ENCODE data around the gene RABGEF1.

Gene RABGEF1

DNA sequence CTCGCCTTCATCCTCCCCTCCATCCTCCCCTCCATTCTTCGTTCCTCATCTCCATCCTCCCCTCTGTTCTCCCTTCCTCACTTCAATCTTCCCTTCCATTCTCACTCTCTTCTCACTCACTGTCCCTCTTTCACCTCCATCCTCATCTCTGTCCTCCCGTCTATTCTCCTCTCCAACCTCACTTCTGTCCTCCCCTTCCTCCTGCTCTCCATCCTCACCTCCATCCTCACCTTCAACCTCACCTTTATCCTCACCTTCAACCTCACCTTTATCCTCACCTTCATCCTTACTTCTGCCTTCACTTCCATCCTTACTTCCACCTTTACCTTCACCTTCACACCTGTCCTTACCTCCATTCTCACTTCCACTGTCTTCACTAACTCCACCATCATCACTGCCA, 11.3 kb upstream of the RABGEF1 start:
- no peaks in the 10 kb centered on the region for H4K20me1 ChIP-seq (ENCODE audit: insufficient read depth, low read length)
- no peak overlapping the region for H3K4me3 ChIP-seq (ENCODE audit: low read length)
- no peaks in the 10 kb centered on the region for H3K79me2 ChIP-seq (ENCODE audit: low read length)
- H3K27ac ChIP-seq (ENCODE audit: low read length): no peak overlapping the region
- peaks cover 13% of the 10 kb centered on the region for H3K4me1 ChIP-seq (ENCODE audit: low read length)
- H3K9me3 ChIP-seq (ENCODE audit: insufficient read depth, low read length): peaks cover 3% of the 10 kb centered on the region; the same call in 1 of the 2 replicates
- no peak overlapping the region for H3K4me2 ChIP-seq (ENCODE audit: low read length)
- H3K27me3 ChIP-seq (ENCODE audit: low read depth, low read length): no peaks in the 10 kb centered on the region
- TF ChIP-seq, protein P1, sequence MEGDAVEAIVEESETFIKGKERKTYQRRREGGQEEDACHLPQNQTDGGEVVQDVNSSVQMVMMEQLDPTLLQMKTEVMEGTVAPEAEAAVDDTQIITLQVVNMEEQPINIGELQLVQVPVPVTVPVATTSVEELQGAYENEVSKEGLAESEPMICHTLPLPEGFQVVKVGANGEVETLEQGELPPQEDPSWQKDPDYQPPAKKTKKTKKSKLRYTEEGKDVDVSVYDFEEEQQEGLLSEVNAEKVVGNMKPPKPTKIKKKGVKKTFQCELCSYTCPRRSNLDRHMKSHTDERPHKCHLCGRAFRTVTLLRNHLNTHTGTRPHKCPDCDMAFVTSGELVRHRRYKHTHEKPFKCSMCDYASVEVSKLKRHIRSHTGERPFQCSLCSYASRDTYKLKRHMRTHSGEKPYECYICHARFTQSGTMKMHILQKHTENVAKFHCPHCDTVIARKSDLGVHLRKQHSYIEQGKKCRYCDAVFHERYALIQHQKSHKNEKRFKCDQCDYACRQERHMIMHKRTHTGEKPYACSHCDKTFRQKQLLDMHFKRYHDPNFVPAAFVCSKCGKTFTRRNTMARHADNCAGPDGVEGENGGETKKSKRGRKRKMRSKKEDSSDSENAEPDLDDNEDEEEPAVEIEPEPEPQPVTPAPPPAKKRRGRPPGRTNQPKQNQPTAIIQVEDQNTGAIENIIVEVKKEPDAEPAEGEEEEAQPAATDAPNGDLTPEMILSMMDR (IDR thresholded peaks at IDR 0.05; ENCODE audit: low read depth, low read length): no peak
- H3K9ac ChIP-seq (ENCODE audit: low read length): no peak overlapping the region
- H2AFZ ChIP-seq (ENCODE audit: low read depth, low read length): no peak overlapping the region
- H3K36me3 ChIP-seq (replicated peaks; ENCODE audit: low read depth, low read length): peaks cover 4% of the 10 kb centered on the region

DNA sequence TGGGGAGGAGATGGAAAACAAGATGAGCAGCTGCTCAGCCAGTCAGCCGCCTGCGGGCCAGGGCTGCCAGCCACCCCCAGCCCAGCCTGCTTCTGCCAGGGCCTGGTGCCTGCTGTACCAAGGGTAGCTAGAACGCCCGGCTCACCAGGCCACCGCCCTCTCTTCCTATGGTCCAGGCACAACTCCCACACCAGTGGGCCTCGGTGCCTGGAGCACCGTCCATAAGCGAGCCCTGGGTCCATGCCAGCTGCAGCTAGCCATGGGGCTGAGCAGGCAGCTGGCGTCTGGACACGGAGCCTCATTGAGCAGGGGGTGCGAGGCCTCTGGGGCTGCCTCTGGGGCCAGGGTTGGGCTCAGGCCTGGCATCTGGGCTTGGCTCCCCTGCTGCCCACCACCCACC, 8.5 kb upstream of the RABGEF1 start:
- Histone ChIP-seq H3K4me3 (ENCODE audit: low read length) (0 out of 2 replicates have a peak overlapping the region, but pooled peaks have one; percentile 64), H3K36me3 (replicated peaks; ENCODE audit: low read depth, low read length) (peaks cover 9% of the 10 kb centered on the region), H3K27ac (ENCODE audit: low read length) (no peak overlapping the region), H3K4me2 (ENCODE audit: low read length) (peak overlapping the region; percentile 83), H4K20me1 (ENCODE audit: insufficient read depth, low read length) (no peaks in the 10 kb centered on the region), H3K9ac (ENCODE audit: low read length) (no peak overlapping the region), H3K4me1 (ENCODE audit: low read length) (peaks cover 25% of the 10 kb centered on the region), H2AFZ (ENCODE audit: low read depth, low read length) (no peak overlapping the region), H3K27me3 (ENCODE audit: low read depth, low read length) (no peaks in the 10 kb centered on the region), H3K9me3 (ENCODE audit: insufficient read depth, low read length) (no peaks in the 10 kb centered on the region), H3K79me2 (ENCODE audit: low read length) (no peaks in the 10 kb centered on the region)
- no peak for TF ChIP-seq EZH2phosphoT487 (IDR thresholded peaks at IDR 0.05; ENCODE audit: low read depth)
- TF ChIP-seq, protein P1 (IDR thresholded peaks at IDR 0.05; ENCODE audit: low read depth, low read length): no peak

GRCh38 chr7:66732439-66732838, 8.1 kb upstream of the RABGEF1 start:
- Histone ChIP-seq H3K36me3 (replicated peaks; ENCODE audit: low read depth, low read length) (peaks cover 9% of the 10 kb centered on the region), H3K4me2 (ENCODE audit: low read length) (peak overlapping the region; percentile 83), H3K9ac (ENCODE audit: low read length) (peak overlapping the region; percentile 37; the same call in 1 of the 2 replicates), H3K9me3 (ENCODE audit: insufficient read depth, low read length) (no peaks in the 10 kb centered on the region), H3K4me3 (ENCODE audit: low read length) (peak overlapping the region; percentile 64), H3K27ac (ENCODE audit: low read length) (no peak overlapping the region), H2AFZ (ENCODE audit: low read depth, low read length) (no peak overlapping the region), H3K27me3 (ENCODE audit: low read depth, low read length) (no peaks in the 10 kb centered on the region), H3K4me1 (ENCODE audit: low read length) (peaks cover 25% of the 10 kb centered on the region), H3K79me2 (ENCODE audit: low read length) (no peaks in the 10 kb centered on the region), H4K20me1 (ENCODE audit: insufficient read depth, low read length) (no peaks in the 10 kb centered on the region)
- no peak for TF ChIP-seq EZH2phosphoT487 (IDR thresholded peaks at IDR 0.05; ENCODE audit: low read depth)
- TF ChIP-seq, protein P1 (IDR thresholded peaks at IDR 0.05; ENCODE audit: low read depth, low read length): peak; percentile 31

- no peak for TF ChIP-seq EZH2phosphoT487 (IDR thresholded peaks at IDR 0.05; ENCODE audit: low read depth)
- H3K36me3 ChIP-seq (replicated peaks; ENCODE audit: low read depth, low read length): peaks cover 11% of the 10 kb centered on the region
- H3K4me2 ChIP-seq (ENCODE audit: low read length): no peak overlapping the region
- peaks cover 25% of the 10 kb centered on the region for H3K4me1 ChIP-seq (ENCODE audit: low read length)
- no peaks in the 10 kb centered on the region for H3K27me3 ChIP-seq (ENCODE audit: low read depth, low read length)
- H3K9ac ChIP-seq (ENCODE audit: low read length): no peak overlapping the region
- no peaks in the 10 kb centered on the region for H3K9me3 ChIP-seq (ENCODE audit: insufficient read depth, low read length)
- H2AFZ ChIP-seq (ENCODE audit: low read depth, low read length): no peak overlapping the region
- H4K20me1 ChIP-seq (ENCODE audit: insufficient read depth, low read length): no peaks in the 10 kb centered on the region
- no peak overlapping the region for H3K4me3 ChIP-seq (ENCODE audit: low read length)
- H3K79me2 ChIP-seq (ENCODE audit: low read length): no peaks in the 10 kb centered on the region
- H3K27ac ChIP-seq (ENCODE audit: low read length): no peak overlapping the region
Observed at GRCh38 chr7:66734006-66734405, 6.5 kb upstream of the RABGEF1 start.

DNA sequence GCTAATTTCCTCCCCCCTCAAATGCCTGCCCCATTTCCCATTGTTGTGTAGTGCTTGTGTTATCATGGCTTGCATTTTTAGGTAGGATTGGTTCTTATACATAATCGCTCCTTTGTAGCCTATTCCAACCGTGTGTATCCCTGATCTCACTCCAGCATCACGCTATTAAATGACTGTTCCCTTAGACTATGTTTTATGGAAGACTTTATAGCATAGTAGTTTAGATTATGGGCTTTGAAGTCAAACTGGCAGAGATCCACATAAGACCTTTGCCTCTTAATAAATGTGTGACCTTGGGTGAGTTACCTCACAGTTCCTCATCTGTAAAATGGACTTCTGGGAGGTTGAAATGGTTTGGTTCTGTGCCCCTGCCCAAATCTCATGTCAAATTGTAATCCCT, 5.4 kb upstream of the RABGEF1 start:
- Histone ChIP-seq H3K9me3 (ENCODE audit: insufficient read depth, low read length) (no peaks in the 10 kb centered on the region), H3K36me3 (replicated peaks; ENCODE audit: low read depth, low read length) (peaks cover 11% of the 10 kb centered on the region), H3K79me2 (ENCODE audit: low read length) (peaks cover 7% of the 10 kb centered on the region), H3K27ac (ENCODE audit: low read length) (no peak overlapping the region), H4K20me1 (ENCODE audit: insufficient read depth, low read length) (no peaks in the 10 kb centered on the region), H3K4me2 (ENCODE audit: low read length) (no peak overlapping the region), H3K4me1 (ENCODE audit: low read length) (peaks cover 29% of the 10 kb centered on the region), H3K4me3 (ENCODE audit: low read length) (no peak overlapping the region), H3K27me3 (ENCODE audit: low read depth, low read length) (no peaks in the 10 kb centered on the region), H3K9ac (ENCODE audit: low read length) (no peak overlapping the region), H2AFZ (ENCODE audit: low read depth, low read length) (no peak overlapping the region)
- TF ChIP-seq, protein P1 (IDR thresholded peaks at IDR 0.05; ENCODE audit: low read depth, low read length): no peak
- TF ChIP-seq EZH2phosphoT487 (IDR thresholded peaks at IDR 0.05; ENCODE audit: low read depth): no peak
